Astrocyte of the cerebellum (primary cell): ENCODE results near the gene PNPLA5.

Source experiments
- DNase-seq: peaks from one replicate; pipeline ENCODE4 v3.0.0-alpha.2; 2011; ENCODE audit warnings: low read depth
- H3K4me3 ChIP-seq: 2 replicates; pipeline ENCODE4 v1.5.1; 2011; ENCODE audit warnings: mild to moderate bottlenecking, low read depth, low read length, moderate library complexity
- in situ Hi-C: cut with HindIII; loops from 2 replicates; pipeline ENCODE4 v1.10.0; 2017; ENCODE audit warnings: low sequenced_read_pairs
- TF ChIP-seq, protein P1 (sequence below): IDR thresholded peaks from 2 replicates; pipeline ENCODE4 v1.5.1; 2012; ENCODE audit warnings: low read length, low read depth, moderate library complexity, mild to moderate bottlenecking; ENCODE audit errors: missing control alignments

PNPLA5 gene

DNA sequence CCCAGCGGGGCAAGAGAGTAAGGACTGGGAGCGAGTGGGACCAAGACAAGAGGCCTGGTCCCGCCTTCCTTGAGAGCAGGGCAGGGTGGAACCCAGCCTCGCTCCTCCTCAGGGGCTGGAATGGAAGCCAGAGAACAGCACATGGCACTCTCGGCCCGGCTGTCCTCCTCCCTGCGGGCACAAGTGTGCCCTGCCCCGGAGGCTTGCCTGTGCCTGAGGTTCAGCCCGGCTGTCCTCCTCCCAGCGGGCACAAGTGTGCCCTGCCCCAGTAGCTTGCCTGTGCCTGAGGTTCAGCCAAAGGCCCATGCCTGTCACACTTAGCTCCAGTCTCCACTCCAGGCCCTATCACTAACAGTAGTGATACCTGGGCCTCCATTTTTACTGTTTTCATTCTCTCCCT lies 53.7 kb downstream of the PNPLA5 start:
- DNase-seq = no peak
- TF ChIP-seq, protein P1, sequence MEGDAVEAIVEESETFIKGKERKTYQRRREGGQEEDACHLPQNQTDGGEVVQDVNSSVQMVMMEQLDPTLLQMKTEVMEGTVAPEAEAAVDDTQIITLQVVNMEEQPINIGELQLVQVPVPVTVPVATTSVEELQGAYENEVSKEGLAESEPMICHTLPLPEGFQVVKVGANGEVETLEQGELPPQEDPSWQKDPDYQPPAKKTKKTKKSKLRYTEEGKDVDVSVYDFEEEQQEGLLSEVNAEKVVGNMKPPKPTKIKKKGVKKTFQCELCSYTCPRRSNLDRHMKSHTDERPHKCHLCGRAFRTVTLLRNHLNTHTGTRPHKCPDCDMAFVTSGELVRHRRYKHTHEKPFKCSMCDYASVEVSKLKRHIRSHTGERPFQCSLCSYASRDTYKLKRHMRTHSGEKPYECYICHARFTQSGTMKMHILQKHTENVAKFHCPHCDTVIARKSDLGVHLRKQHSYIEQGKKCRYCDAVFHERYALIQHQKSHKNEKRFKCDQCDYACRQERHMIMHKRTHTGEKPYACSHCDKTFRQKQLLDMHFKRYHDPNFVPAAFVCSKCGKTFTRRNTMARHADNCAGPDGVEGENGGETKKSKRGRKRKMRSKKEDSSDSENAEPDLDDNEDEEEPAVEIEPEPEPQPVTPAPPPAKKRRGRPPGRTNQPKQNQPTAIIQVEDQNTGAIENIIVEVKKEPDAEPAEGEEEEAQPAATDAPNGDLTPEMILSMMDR = no peak
- in situ Hi-C loops = no loop called here
- H3K4me3 ChIP-seq = no peak overlapping the region

DNA sequence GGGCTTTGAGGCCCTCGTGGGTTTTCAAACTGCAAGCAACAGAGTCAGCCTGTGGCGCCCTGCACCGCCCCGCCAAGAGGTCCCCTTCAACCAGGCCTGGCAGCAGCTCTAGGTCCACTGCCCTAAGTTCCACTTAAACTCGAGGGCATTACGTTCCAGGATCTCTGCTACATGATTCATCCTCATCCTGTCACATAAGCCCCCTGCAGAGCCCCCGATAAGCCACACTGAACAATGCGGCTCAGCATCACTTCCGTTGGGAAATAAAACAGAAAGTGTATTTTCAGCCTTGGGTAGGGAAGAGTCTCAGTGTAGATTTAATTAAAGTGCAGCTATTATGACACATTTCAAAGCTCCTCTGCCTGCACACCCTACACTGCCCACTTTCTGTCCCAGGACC lies 54.1 kb downstream of the PNPLA5 start:
- no peak for DNase-seq
- TF ChIP-seq, protein P1 = no peak
- in situ Hi-C loops = no loop called here
- no peak overlapping the region for H3K4me3 ChIP-seq

DNA sequence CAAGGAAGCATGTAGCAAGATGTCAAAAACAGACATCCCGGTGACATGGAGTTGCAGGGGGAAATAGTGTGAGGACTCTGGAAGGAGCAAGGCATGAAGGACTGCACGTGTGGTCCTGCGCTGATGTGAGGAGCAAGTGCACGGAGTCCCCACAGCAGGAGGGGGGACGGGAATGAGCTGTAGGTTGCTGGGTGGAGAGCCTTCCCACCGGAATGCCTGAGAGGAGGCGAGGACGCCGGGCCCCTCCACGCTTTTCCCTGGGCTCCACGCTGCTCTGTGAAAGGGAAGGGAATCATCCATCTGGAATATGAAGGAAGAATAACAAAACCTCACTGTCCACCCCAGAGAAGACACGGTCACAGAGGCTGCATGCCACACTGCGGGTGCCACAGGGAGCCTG lies 56.1 kb downstream of the PNPLA5 start:
- H3K4me3 ChIP-seq = no peak overlapping the region
- DNase-seq = no peak
- TF ChIP-seq, protein P1 = no peak
- in situ Hi-C loops = no loop called here

DNA sequence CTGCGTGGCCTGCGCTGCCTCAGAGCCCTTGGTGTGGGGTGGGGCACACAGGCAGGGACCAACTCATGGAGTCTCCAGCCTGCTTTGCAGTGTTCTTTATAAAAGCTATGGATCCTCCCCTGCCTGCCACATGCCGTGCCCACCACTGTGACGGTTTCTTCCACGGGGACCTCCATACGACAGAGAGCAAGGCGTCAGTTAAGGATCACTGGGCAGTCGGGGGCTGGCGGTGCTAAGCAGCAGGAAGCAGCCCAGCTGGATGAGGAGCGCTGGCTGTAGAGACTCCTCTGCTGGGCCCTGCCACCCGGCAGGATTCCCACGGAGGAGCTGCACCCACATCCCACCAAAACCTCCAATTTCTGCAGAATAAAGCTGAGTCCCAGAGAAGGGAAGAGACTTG lies 56.6 kb downstream of the PNPLA5 start:
- no peak for DNase-seq
- no peak overlapping the region for H3K4me3 ChIP-seq
- in situ Hi-C loops = no loop called here
- TF ChIP-seq, protein P1 = no peak

DNA sequence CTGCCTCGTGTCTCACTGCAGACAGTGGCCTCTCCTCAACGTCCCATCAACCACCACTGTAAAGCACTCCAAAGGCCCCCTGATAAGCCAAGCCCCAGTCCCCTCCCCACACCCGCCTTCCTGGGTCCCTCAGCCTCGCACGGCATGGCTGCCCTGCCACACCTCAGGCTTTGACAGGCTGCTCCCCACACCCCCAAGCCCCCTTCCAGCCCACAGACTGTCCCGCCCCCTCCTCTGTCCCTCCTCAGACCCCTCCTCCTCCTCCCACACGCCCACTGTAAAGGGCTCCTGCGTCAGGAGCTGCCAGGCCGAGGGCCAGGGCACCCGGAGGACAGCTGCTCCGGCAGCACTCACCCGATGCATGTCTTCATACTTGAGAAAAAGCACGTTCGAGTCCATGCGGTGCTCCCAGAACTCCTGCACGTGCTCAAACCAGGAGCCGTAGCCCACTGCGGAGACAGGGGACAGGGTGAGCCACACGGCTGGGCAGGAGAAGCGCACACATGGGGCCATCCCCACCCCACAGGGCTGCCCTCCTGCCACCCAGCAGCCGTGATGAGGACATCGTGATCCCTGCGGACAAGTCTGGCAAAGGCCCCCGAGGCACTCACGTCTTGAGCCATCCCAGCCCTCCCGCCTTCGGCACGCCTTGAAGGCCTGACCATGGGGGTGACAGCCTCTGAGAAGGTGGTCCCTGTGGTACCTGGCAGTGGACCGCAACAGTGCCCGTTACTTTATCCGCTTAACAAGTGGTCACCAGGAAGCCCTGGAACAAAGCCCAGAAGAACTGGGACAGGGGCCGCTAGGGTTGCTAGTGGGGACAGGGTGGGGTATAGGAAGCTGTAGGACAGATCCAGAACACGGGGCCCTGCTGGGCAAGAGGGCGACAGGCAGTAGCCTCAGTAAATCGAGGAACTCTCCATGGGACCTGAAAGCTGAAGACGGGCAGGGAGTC lies 58.2 kb downstream of the PNPLA5 start:
- in situ Hi-C loops = no loop called here
- TF ChIP-seq, protein P1 = no peak
- DNase-seq = no peak
- H3K4me3 ChIP-seq = no peak overlapping the region

DNA sequence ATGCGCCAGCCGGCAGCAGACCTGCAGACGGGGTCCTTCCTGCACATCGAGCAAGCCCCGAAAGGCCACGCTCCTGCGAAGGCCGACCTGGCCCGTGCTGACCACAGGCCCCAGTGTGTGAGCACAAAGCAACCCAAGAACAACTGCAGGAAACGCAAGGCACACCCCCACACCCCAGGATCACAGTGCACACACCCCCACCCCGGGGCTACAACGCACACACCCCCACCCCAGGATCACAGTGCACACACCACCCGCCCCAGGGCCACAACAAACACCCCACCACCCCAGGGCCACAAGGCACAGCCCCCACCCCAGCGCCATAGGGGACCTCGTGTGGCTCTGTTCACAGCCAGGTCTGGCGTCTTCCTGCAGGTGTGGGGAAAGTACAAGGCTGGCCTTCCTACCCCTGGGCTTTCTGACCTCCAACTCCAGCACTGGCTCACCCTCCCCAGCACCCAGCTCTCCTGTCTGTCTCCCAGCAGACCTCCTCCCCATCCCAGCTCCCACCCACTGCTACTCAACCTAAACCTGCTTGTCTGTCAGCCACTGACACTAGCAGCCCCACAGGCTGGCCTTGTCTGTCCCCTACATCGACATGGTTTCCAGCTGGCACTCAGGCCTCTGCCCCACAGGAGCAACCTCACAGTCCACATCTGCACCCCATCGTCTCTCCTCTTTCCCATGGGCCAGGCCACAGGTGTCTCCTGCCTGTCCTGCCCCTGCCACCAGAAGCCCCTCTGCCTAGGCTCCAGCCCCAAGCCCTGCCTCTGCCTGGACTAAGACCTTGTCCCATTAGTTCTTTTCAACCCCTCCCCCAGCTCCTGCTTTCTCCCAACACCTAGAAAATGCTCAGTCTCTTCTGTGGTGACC lies 59.2 kb downstream of the PNPLA5 start:
- in situ Hi-C loops = no loop called here
- H3K4me3 ChIP-seq = no peak overlapping the region
- TF ChIP-seq, protein P1 = no peak
- no peak for DNase-seq
